Measurements from ENCODE around the gene TGFBR3.

GRCh38 chr1:91885716-91886506 is at the start of gene TGFBR3:
- peak; percentile 44 for TF ChIP-seq CTCF (IDR thresholded peaks at IDR 0.05)
- TF ChIP-seq POLR2AphosphoS5 (IDR thresholded peaks at IDR 0.05; ENCODE audit: low read depth, low read length) = peak; percentile 48; the same call in 1 of the 2 replicates
- no peak for TF ChIP-seq REST (IDR thresholded peaks at IDR 0.05; ENCODE audit: insufficient read depth in 1 of 2, low read depth in 2 of 2, low read length in 1 of 2)

Data from Panc1 (cell line).